Measurements from ENCODE around the gene CAMTA1. TPM values are rescaled to one million over a fixed set of nuclear protein-coding genes. Genes with fewer than 3 reads are reported as not detected.

Gene CAMTA1
- total and polyA plus RNA-seq, 9 of the 15 experiments (the other 6 are each of a cell fraction or from before 2014, with no cell fraction given), result 43.9 to 161 (median 65.9) TPM

DNA sequence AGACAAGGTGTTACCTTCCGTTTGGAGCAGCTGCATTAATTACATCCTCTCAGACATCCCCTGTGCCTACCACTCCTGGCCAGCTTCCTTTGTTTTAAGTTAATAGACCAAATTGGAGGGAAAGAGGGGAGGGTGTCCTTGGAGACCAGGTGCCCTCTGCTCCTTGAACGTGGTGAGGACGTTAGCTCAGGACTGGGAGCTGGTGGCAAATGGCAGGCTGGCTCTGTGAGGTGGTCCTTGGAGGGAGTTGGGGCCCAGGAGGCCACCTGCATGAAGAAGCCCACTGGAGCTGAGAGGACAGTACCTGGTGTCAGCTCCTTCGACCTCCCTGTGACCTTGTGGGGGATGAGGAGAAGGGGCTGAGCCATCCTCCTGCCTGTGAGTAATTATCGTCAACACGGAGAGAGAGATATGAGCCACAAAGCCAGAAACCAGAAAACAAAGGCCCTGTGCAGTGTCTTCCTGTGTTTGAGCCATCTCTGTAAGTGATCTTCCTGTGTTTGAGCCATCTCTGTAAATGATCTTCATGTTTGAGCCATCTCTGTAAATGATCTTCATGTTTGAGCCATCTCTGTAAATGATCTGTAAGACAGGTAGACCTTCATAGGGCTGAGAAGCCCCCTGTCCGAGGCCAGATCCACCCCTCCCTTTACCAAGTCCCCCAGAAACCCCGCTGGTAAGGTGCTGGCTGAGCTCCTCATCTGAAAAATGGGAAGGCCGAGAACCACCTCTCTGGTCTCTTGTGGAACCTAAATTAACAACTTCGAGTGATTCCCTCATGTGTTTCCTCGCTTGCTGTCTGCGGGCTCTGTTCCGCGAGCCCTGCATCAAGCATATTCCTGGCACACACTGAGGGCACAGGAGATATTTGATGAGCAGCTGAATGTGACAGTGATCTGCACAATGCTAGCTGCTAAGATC, 126.0 kb downstream of the CAMTA1 start (continued):
- TF ChIP-seq, protein P1, sequence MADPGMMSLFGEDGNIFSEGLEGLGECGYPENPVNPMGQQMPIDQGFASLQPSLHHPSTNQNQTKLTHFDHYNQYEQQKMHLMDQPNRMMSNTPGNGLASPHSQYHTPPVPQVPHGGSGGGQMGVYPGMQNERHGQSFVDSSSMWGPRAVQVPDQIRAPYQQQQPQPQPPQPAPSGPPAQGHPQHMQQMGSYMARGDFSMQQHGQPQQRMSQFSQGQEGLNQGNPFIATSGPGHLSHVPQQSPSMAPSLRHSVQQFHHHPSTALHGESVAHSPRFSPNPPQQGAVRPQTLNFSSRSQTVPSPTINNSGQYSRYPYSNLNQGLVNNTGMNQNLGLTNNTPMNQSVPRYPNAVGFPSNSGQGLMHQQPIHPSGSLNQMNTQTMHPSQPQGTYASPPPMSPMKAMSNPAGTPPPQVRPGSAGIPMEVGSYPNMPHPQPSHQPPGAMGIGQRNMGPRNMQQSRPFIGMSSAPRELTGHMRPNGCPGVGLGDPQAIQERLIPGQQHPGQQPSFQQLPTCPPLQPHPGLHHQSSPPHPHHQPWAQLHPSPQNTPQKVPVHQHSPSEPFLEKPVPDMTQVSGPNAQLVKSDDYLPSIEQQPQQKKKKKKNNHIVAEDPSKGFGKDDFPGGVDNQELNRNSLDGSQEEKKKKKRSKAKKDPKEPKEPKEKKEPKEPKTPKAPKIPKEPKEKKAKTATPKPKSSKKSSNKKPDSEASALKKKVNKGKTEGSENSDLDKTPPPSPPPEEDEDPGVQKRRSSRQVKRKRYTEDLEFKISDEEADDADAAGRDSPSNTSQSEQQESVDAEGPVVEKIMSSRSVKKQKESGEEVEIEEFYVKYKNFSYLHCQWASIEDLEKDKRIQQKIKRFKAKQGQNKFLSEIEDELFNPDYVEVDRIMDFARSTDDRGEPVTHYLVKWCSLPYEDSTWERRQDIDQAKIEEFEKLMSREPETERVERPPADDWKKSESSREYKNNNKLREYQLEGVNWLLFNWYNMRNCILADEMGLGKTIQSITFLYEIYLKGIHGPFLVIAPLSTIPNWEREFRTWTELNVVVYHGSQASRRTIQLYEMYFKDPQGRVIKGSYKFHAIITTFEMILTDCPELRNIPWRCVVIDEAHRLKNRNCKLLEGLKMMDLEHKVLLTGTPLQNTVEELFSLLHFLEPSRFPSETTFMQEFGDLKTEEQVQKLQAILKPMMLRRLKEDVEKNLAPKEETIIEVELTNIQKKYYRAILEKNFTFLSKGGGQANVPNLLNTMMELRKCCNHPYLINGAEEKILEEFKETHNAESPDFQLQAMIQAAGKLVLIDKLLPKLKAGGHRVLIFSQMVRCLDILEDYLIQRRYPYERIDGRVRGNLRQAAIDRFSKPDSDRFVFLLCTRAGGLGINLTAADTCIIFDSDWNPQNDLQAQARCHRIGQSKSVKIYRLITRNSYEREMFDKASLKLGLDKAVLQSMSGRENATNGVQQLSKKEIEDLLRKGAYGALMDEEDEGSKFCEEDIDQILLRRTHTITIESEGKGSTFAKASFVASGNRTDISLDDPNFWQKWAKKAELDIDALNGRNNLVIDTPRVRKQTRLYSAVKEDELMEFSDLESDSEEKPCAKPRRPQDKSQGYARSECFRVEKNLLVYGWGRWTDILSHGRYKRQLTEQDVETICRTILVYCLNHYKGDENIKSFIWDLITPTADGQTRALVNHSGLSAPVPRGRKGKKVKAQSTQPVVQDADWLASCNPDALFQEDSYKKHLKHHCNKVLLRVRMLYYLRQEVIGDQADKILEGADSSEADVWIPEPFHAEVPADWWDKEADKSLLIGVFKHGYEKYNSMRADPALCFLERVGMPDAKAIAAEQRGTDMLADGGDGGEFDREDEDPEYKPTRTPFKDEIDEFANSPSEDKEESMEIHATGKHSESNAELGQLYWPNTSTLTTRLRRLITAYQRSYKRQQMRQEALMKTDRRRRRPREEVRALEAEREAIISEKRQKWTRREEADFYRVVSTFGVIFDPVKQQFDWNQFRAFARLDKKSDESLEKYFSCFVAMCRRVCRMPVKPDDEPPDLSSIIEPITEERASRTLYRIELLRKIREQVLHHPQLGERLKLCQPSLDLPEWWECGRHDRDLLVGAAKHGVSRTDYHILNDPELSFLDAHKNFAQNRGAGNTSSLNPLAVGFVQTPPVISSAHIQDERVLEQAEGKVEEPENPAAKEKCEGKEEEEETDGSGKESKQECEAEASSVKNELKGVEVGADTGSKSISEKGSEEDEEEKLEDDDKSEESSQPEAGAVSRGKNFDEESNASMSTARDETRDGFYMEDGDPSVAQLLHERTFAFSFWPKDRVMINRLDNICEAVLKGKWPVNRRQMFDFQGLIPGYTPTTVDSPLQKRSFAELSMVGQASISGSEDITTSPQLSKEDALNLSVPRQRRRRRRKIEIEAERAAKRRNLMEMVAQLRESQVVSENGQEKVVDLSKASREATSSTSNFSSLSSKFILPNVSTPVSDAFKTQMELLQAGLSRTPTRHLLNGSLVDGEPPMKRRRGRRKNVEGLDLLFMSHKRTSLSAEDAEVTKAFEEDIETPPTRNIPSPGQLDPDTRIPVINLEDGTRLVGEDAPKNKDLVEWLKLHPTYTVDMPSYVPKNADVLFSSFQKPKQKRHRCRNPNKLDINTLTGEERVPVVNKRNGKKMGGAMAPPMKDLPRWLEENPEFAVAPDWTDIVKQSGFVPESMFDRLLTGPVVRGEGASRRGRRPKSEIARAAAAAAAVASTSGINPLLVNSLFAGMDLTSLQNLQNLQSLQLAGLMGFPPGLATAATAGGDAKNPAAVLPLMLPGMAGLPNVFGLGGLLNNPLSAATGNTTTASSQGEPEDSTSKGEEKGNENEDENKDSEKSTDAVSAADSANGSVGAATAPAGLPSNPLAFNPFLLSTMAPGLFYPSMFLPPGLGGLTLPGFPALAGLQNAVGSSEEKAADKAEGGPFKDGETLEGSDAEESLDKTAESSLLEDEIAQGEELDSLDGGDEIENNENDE (IDR thresholded peaks at IDR 0.05; ENCODE audit: low read depth, low read length), result no peak
- no peak for TF ChIP-seq FOXA1 (IDR thresholded peaks at IDR 0.05; ENCODE audit: borderline replicate concordance)
- TF ChIP-seq, protein P2, sequence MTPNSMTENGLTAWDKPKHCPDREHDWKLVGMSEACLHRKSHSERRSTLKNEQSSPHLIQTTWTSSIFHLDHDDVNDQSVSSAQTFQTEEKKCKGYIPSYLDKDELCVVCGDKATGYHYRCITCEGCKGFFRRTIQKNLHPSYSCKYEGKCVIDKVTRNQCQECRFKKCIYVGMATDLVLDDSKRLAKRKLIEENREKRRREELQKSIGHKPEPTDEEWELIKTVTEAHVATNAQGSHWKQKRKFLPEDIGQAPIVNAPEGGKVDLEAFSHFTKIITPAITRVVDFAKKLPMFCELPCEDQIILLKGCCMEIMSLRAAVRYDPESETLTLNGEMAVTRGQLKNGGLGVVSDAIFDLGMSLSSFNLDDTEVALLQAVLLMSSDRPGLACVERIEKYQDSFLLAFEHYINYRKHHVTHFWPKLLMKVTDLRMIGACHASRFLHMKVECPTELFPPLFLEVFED (CRISPR knock-in tag; conservative IDR thresholded peaks at IDR 0.05), result no peak
- 0 out of 2 replicates have a peak, but pooled peaks have one; percentile 14 for TF ChIP-seq GABPA (tag; conservative IDR thresholded peaks at IDR 0.05; ENCODE audit: low read depth)
- TF ChIP-seq, protein P3, sequence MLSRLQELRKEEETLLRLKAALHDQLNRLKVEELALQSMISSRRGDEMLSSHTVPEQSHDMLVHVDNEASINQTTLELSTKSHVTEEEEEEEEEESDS (CRISPR knock-in tag; IDR thresholded peaks at IDR 0.05), result no peak
- no peak for TF ChIP-seq ERF (CRISPR knock-in tag; IDR thresholded peaks at IDR 0.05)
- no peak for TF ChIP-seq ILF3 (IDR thresholded peaks at IDR 0.05; ENCODE audit: borderline replicate concordance)
- no peak for TF ChIP-seq SMARCA5 (IDR thresholded peaks at IDR 0.05)
- no peak for TF ChIP-seq MAFK (IDR thresholded peaks at IDR 0.05; ENCODE audit: low read length)
- no peak for TF ChIP-seq PTRF (tag; IDR thresholded peaks at IDR 0.05)
- no peak for TF ChIP-seq SMAD3 (CRISPR knock-in tag; conservative IDR thresholded peaks at IDR 0.05)
- TF ChIP-seq ZNF551 (CRISPR knock-in tag; IDR thresholded peaks at IDR 0.05), result no peak
- TF ChIP-seq POLR2AphosphoS5 (IDR thresholded peaks at IDR 0.05; ENCODE audit: control insufficient read depth, insufficient read depth, low read depth, low read length), result no peak
